Vagina (tissue), 2 donors: ENCODE results near the gene TPCN2.

Source experiments
- CTCF ChIP-seq, 3 experiments: fragments of 450-650 bp in 2 of 3; fragments of 200-600 bp in 1 of 3; sonication (generic) in 1 of 3; IDR thresholded peaks; one replicate each; pipeline ENCODE4 v1.5.1; 2017 to 2019; ENCODE audit warnings: antibody characterized with exemption in 3 of 3, mild to moderate bottlenecking in 2 of 3, moderate library complexity in 2 of 3
- POLR2A ChIP-seq, 2 donors: fragments of 450-650 bp; IDR thresholded peaks; one replicate each; pipeline ENCODE4 v1.6.1; 2017; ENCODE audit warnings: antibody characterized with exemption in 2 of 2, mild to moderate bottlenecking in 2 of 2, moderate library complexity in 2 of 2

- TF ChIP-seq POLR2A (IDR thresholded peaks at IDR 0.05) (no peak), CTCF (IDR thresholded peaks at IDR 0.05) (no peak)
These were observed 71.6 kb downstream of the TPCN2 start for GRCh38 chr11:69120096-69120875.
